Testis (tissue), 5 donors: ENCODE data around the gene QPCT. TPM values are rescaled to one million over a fixed set of nuclear protein-coding genes. Genes with fewer than 3 reads are reported as not detected.
"Not testable (repeated sequence)": the region's sequence is repeated elsewhere in the genome, so short reads cannot be mapped to it uniquely, and the experiment has no call there.

Experiments
- DNase-seq: peaks from one replicate; pipeline ENCODE4 v3.0.0-alpha.2; 2019
- H3K27ac ChIP-seq, 2 donors: fragments of 200-600 bp; sonication (generic); one replicate each; pipeline ENCODE4 v1.5.1; 2019
- H3K27me3 ChIP-seq: fragments of 200-600 bp; sonication (generic); one replicate; pipeline ENCODE4 v1.5.1; 2019
- H3K36me3 ChIP-seq: fragments of 200-600 bp; sonication (generic); one replicate; pipeline ENCODE4 v1.5.1; 2017; ENCODE audit warnings: low read depth; ENCODE audit errors: missing control alignments
- H3K4me1 ChIP-seq: fragments of 200-600 bp; sonication (generic); one replicate; pipeline ENCODE4 v1.5.1; 2019
- H3K4me3 ChIP-seq, 2 donors: fragments of 200-600 bp; sonication (generic); one replicate each; pipeline ENCODE4 v1.5.1; 2017 to 2019
- H3K9me3 ChIP-seq: fragments of 200-600 bp; sonication (generic); one replicate; pipeline ENCODE4 v1.5.1; 2017
- POLR2A ChIP-seq: fragments of 450-650 bp; IDR thresholded peaks from one replicate; pipeline ENCODE4 v1.6.1; 2017; ENCODE audit warnings: antibody characterized with exemption, mild to moderate bottlenecking, moderate library complexity
- WGBS, 2 donors: methylation state at CpG; one replicate each; pipeline ENCODE4 v1.1.5; 2018; 5-methylcytosine and 5-hydroxymethylcytosine counted together
- intact Hi-C: fragments of 100-400 bp; cut with DNase I; formaldehyde crosslinking; loops from one replicate; pipeline ENCODE4 v1.15.1; 2023; ENCODE audit warnings: low total_unique reads
- long read RNA-seq, 2 donors: transcript quantifications; one replicate each; lab custom pipeline, GENCODE V29; 2026
- polyA plus RNA-seq: library from polyadenylated mRNA; stranded (reverse); fragments of 350-450 nt; fragmentation: Illumina TruSeq; extraction: RNeasy Lipid Tissue Mini Kit (QIAGEN cat#74804); gene quantifications from one replicate; pipeline ENCODE4 v1.2.3, GENCODE V29; 2014; ENCODE audit warnings: low read depth, low replicate concordance; ENCODE audit not compliant: insufficient read depth
- total RNA-seq, 2 donors: library from RNA; depleted of rRNA; stranded (reverse); fragments of >200 nt; gene quantifications; one replicate each; pipeline ENCODE4 v1.2.3, GENCODE V29; 2016
- TF ChIP-seq, protein P1 (sequence below), 3 experiments: fragments of 450-650 bp in 2 of 3; fragments of 200-600 bp in 1 of 3; sonication (generic) in 1 of 3; IDR thresholded peaks; one replicate each; pipeline ENCODE4 v1.5.1; 2016 to 2019; ENCODE audit warnings: antibody characterized with exemption in 3 of 3, mild to moderate bottlenecking in 2 of 3, moderate library complexity in 1 of 3

Gene QPCT
- total RNA-seq (1 to 10 TPM; 2.9 to 3.2 TPM), polyA plus RNA-seq (5.6 TPM)
- long read RNA-seq, donor 1, transcript QPCT-201 (7 exons, 1,739 nt), result major isoform, 14 of 14 reads
- long read RNA-seq, donor 1, partial matches to known transcripts, result 0 of 14 reads
- long read RNA-seq, donor 1, other reads (novel, unspliced or antisense), result 0 of 14 reads
- long read RNA-seq, donor 2, transcript QPCT-201 (7 exons, 1,739 nt), result major isoform, 10 of 10 reads
- long read RNA-seq, donor 2, partial matches to known transcripts, result 0 of 10 reads
- long read RNA-seq, donor 2, other reads (novel, unspliced or antisense), result 0 of 10 reads

- Histone ChIP-seq H3K36me3 (no peaks in the 10 kb centered on the region), H3K27me3 (no peaks in the 10 kb centered on the region), H3K27ac (peak within 1 kb of the TSS; percentile 19 to 80), H3K4me3 (peak within 1 kb of the TSS; percentile 62 to 71), H3K9me3 (no peaks in the 10 kb centered on the region), H3K4me1 (peaks cover 10% of the 10 kb centered on the region)
- TF ChIP-seq POLR2A, result no peak
- TF ChIP-seq, protein P1, sequence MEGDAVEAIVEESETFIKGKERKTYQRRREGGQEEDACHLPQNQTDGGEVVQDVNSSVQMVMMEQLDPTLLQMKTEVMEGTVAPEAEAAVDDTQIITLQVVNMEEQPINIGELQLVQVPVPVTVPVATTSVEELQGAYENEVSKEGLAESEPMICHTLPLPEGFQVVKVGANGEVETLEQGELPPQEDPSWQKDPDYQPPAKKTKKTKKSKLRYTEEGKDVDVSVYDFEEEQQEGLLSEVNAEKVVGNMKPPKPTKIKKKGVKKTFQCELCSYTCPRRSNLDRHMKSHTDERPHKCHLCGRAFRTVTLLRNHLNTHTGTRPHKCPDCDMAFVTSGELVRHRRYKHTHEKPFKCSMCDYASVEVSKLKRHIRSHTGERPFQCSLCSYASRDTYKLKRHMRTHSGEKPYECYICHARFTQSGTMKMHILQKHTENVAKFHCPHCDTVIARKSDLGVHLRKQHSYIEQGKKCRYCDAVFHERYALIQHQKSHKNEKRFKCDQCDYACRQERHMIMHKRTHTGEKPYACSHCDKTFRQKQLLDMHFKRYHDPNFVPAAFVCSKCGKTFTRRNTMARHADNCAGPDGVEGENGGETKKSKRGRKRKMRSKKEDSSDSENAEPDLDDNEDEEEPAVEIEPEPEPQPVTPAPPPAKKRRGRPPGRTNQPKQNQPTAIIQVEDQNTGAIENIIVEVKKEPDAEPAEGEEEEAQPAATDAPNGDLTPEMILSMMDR (IDR thresholded peaks at IDR 0.05), result no peak
- DNase-seq, result peak; percentile 59
- intact Hi-C loops, result no loop called here
- 2 to 3% methylated on average over 7 to 65 of the region's 73 CpGs for whole genome bisulfite sequencing, 2 donors
Observed at GRCh38 chr2:37344453-37345361, at the start of gene QPCT. Gene QPCT (plus strand): TSS chr2:37344630. CDS start chr2:37344732, 102 bp downstream.

DNA sequence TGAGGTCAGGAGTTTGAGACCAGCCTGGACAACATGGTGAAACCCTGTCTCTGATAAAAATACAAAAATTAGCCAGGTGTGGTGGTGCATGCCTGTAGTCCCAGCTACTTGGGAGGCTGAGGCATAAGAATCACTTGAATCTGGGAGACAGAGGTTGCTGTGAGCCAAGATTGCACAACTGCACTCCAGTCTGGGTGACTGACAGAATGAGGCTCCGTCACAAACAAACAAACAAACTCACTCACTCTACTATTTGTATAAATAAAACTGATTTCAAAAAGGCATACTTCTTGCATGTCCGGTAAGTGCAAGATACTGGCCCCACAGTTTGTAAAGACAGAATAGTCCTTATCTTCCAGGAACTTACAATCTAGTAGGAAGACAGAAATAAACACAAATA, 49.6 kb upstream of the QPCT start:
- H3K36me3 ChIP-seq, H3K4me3 ChIP-seq, H3K4me1 ChIP-seq, H3K27ac ChIP-seq, DNase-seq, H3K9me3 ChIP-seq, intact Hi-C loops, H3K27me3 ChIP-seq: not testable (repeated sequence)
- WGBS, 2 donors, result 94 to 96% methylated on average over 2 of the region's 2 CpGs

DNA sequence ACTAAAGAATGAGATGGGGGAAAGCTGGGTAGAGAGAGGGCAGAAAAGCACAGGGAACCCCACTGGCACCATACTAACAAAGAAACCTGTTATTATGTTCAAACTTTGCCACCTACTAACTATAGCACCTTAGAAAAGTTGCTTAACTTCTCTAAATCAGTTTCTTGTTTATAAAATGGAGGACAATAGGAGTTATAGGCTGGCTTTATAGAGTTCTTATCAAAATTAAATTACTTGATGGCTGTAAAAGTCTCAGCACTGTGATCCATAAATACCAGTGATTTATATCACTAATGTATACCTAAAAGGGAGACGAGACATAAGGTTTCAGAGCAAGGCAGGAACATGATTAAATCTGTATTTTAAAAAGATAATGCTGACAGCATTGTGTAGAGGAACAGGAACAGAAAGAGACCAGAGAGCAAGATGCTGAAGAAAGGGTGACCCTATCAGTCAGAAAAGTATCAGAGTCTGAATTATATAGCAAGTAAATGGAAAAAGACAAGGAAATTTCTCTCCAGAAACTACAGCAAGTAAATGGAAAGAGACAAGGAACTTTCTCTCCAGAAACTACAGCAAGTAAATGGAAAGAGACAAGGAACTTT, 48.9 kb upstream of the QPCT start:
- TF ChIP-seq, protein P1 (IDR thresholded peaks at IDR 0.05), result no peak
- no peak for TF ChIP-seq POLR2A
- Histone ChIP-seq H3K36me3 (no peaks in the 10 kb centered on the region), H3K27ac (no peak overlapping the region), H3K4me3 (no peak overlapping the region), H3K27me3 (no peaks in the 10 kb centered on the region), H3K4me1 (no peaks in the 10 kb centered on the region), H3K9me3 (no peaks in the 10 kb centered on the region)
- no peak for DNase-seq
- WGBS, 2 donors, result 80 to 83% methylated on average over 1 of the region's 1 CpG
- intact Hi-C loops, result no loop called here

DNA sequence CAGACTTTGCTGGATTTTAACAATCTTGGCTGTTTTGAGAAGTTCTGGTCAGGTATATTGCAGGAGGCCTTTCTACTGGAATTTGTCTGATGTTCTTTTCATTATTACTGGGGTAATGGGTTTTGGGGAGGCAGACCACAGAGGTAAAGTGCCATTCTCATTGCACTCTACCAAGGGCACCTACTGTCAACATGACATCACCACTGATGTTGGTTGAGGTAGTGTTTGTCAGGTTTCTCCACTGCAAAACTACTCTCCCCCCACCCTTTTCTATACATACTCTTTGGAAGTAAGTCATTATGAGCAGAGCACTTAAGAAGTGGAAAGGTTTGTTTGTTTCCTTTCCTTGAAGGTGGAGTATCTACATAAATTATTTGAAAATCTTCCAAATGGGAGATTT, 46.8 kb upstream of the QPCT start:
- no peak for DNase-seq
- Histone ChIP-seq H3K27me3 (no peaks in the 10 kb centered on the region), H3K27ac (no peak overlapping the region), H3K4me1 (no peaks in the 10 kb centered on the region), H3K4me3 (no peak overlapping the region), H3K36me3 (no peaks in the 10 kb centered on the region), H3K9me3 (no peaks in the 10 kb centered on the region)
- no peak for TF ChIP-seq POLR2A
- intact Hi-C loops, result no loop called here

GRCh38 chr2:37300146-37300545, 44.3 kb upstream of the QPCT start:
- intact Hi-C loops, result no loop called here
- H3K27ac ChIP-seq, result no peak overlapping the region
- TF ChIP-seq, protein P1 (IDR thresholded peaks at IDR 0.05), result no peak
- no peak for TF ChIP-seq POLR2A
- DNase-seq, result no peak
- H3K9me3 ChIP-seq, result no peaks in the 10 kb centered on the region
- H3K27me3 ChIP-seq, result no peaks in the 10 kb centered on the region
- H3K4me3 ChIP-seq, result no peak overlapping the region
- no peaks in the 10 kb centered on the region for H3K4me1 ChIP-seq
- no peaks in the 10 kb centered on the region for H3K36me3 ChIP-seq
